ENCODE data around the gene DFFA.
"Not testable (repeated sequence)": the region's sequence is repeated elsewhere in the genome, so short reads cannot be mapped to it uniquely, and the experiment has no call there.

DFFA gene

GRCh38 chr1:10428984-10429383 lies 43.3 kb downstream of the DFFA start:
- no peak for DNase-seq (ENCODE audit: low read depth)

- DNase-seq (ENCODE audit: low read depth), result not testable (repeated sequence)
Observed at GRCh38 chr1:10426535-10426848, 45.8 kb downstream of the DFFA start.

GRCh38 chr1:10425826-10426534 lies 46.3 kb downstream of the DFFA start:
- not testable (repeated sequence) for DNase-seq (ENCODE audit: low read depth)

GRCh38 chr1:10424651-10425050 lies 47.7 kb downstream of the DFFA start:
- no peak for DNase-seq (ENCODE audit: low read depth)

GRCh38 chr1:10424034-10424433 lies 48.3 kb downstream of the DFFA start:
- DNase-seq (ENCODE audit: low read depth), result no peak

GRCh38 chr1:10421637-10422036 lies 50.7 kb downstream of the DFFA start:
- no peak for DNase-seq (ENCODE audit: low read depth)

GRCh38 chr1:10419351-10419750 lies 53.0 kb downstream of the DFFA start:
- DNase-seq (ENCODE audit: low read depth), result no peak

- DNase-seq (ENCODE audit: low read depth), result not testable (repeated sequence)
Observed at GRCh38 chr1:10418741-10419140, 53.6 kb downstream of the DFFA start.

GRCh38 chr1:10415967-10416366 lies 56.4 kb downstream of the DFFA start:
- DNase-seq (ENCODE audit: low read depth), result not testable (repeated sequence)

GRCh38 chr1:10415211-10415930 lies 57.0 kb downstream of the DFFA start:
- DNase-seq (ENCODE audit: low read depth), result no peak

- no peak for DNase-seq (ENCODE audit: low read depth)
Observed at GRCh38 chr1:10407201-10407600, 65.1 kb downstream of the DFFA start.

Measured in stimulated activated CD8-positive, alpha-beta memory T cell treated with anti-CD3 and anti-CD28 coated beads, Interleukin-12 subunit alpha, Interleukin-12 subunit beta, amount 100 ng/mL, for 1 hour (primary cell).